Bronchial epithelial cell (primary cell): ENCODE measurements around the gene MACC1. TPM values are rescaled to one million over a fixed set of nuclear protein-coding genes. Genes with fewer than 3 reads are reported as not detected.
A peak's percentile ranks its signal among the peaks of the same experiment; 100 is the strongest.

Experiments
- DNase-seq: peaks from one replicate; pipeline ENCODE4 v3.0.0-alpha.2; 2010; ENCODE audit warnings: low read depth
- FAIRE-seq: peaks from 2 replicates; lab custom pipeline; 2011; peaks lifted over from hg19 to GRCh38; lab: Jason Lieb, UNC
- H3K27me3 ChIP-seq: 2 replicates; pipeline ENCODE4 v1.5.1; 2011; ENCODE audit warnings: low read length; ENCODE audit not compliant: control insufficient read depth, insufficient read depth
- H3K36me3 ChIP-seq: 2 replicates; pipeline ENCODE4 v1.5.1; 2011; ENCODE audit warnings: low read length; ENCODE audit not compliant: control insufficient read depth, insufficient read depth
- H3K4me3 ChIP-seq: 2 replicates; pipeline ENCODE4 v1.5.1; 2011; ENCODE audit warnings: mild to moderate bottlenecking, low read depth, low read length, control low read depth
- CTCF ChIP-seq: IDR thresholded peaks from 2 replicates; pipeline ENCODE4 v1.5.1; 2011; ENCODE audit warnings: mild to moderate bottlenecking, moderate library complexity, low read length, control low read depth, inconsistent platforms; ENCODE audit not compliant: insufficient read depth, severe bottlenecking
- total RNA-seq: library from RNA; depleted of rRNA; stranded (reverse); fragments of >200 nt; gene quantifications from 2 replicates; pipeline ENCODE4 v1.2.1, GENCODE V29; 2014

MACC1 gene
- total RNA-seq, 1 donor from 2014 or later = 15.5 TPM

DNA sequence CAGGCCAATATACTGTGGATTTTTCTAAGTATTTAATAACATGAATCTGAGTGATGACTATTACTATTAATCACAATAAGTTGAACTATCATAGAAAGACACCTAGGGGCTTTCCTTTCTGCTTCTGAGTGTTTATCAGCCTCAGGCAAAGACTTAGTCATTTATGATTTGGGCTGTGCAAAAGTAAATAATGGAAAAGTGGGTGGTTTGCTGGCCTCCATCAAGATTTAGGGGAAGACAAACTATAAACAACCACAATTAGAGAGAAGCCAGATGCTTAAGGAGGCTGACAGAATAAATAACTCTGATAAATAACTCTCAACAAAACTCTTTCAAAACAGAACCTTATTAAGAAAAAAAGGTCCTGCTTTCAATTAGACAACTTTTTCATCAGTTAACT lies 64.7 kb downstream of the MACC1 start:
- peak; percentile 77 for DNase-seq
- FAIRE-seq = no peak
- Histone ChIP-seq H3K36me3 (no peaks in the 10 kb centered on the region), H3K4me3 (no peak overlapping the region), H3K27me3 (no peaks in the 10 kb centered on the region)
- no peak for TF ChIP-seq CTCF

DNA sequence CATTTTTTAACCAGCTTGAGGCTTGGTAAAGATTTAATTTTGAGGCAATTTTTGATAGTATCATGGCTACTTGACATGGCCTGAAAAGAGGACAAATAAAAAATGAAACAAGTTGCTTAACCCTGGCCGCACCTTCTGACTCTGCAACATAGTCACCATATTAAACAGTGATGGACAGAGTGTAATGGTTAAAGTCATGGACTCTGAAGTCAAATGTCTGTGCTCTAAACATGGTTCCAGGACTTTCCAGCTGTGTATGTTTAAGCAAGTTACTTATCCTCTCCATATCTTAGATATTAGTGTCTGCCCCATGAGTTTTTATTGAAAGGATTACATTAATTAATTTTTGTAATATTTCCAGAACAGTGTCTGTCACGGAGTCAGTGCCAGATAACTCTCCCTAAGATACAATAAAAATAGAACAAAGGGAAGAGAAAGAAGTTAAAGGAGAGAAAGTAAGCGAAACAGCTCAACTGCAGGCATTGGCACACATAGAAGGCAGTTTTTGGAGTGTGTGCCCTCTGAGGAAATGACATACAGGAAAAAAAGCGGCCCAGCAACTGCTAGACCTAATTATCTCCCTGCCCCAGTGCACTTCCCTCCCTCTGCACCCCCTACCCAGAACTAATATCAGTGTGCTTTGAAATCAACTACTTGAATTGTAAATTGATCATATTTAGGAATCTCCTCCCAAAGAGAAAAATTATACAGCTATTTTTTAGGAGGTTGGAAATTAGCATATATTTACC lies 65.3 kb downstream of the MACC1 start:
- TF ChIP-seq CTCF = no peak
- FAIRE-seq (no peak), DNase-seq (no peak)
- H3K4me3 ChIP-seq = no peak overlapping the region
- H3K36me3 ChIP-seq = no peaks in the 10 kb centered on the region
- no peaks in the 10 kb centered on the region for H3K27me3 ChIP-seq

- no peak for TF ChIP-seq CTCF
- Histone ChIP-seq H3K27me3 (no peaks in the 10 kb centered on the region), H3K36me3 (no peaks in the 10 kb centered on the region), H3K4me3 (no peak overlapping the region)
- no peak for DNase-seq
- no peak for FAIRE-seq
Observed at GRCh38 chr7:20146451-20146850, 70.7 kb downstream of the MACC1 start.

DNA sequence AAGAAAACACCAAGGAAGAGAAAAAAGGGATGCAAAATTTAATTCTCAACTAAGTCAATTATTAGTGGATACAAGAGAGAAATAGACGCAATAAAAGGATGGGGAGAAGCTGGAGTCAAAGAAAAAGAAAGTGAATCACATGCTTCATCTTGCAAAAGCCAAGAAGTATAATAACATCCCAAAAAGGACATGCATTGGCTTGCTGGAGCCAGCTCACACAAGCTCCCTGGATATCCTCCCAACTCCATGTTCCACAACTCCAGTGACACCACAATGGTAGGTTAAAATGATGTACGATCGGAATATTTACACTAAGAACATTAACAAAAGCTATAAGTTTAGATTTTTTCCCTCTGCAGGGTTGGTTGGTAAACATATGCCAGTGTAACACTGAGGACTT lies 72.4 kb downstream of the MACC1 start:
- H3K4me3 ChIP-seq = no peak overlapping the region
- no peaks in the 10 kb centered on the region for H3K27me3 ChIP-seq
- TF ChIP-seq CTCF = no peak
- peak; percentile 74 for DNase-seq
- no peak for FAIRE-seq
- no peaks in the 10 kb centered on the region for H3K36me3 ChIP-seq

- no peak for FAIRE-seq
- Histone ChIP-seq H3K36me3 (no peaks in the 10 kb centered on the region), H3K27me3 (no peaks in the 10 kb centered on the region), H3K4me3 (no peak overlapping the region)
- no peak for DNase-seq
- no peak for TF ChIP-seq CTCF
Observed at GRCh38 chr7:20141666-20142065, 75.5 kb downstream of the MACC1 start.

GRCh38 chr7:20141002-20141345 lies 76.2 kb downstream of the MACC1 start:
- FAIRE-seq (no peak), DNase-seq (no peak)
- Histone ChIP-seq H3K27me3 (no peaks in the 10 kb centered on the region), H3K4me3 (no peak overlapping the region), H3K36me3 (no peaks in the 10 kb centered on the region)
- TF ChIP-seq CTCF = no peak
